ENCODE measurements around the gene TICAM1.
"Not testable (repeated sequence)": the region's sequence is repeated elsewhere in the genome, so short reads cannot be mapped to it uniquely, and the experiment has no call there.

TICAM1 gene

DNA sequence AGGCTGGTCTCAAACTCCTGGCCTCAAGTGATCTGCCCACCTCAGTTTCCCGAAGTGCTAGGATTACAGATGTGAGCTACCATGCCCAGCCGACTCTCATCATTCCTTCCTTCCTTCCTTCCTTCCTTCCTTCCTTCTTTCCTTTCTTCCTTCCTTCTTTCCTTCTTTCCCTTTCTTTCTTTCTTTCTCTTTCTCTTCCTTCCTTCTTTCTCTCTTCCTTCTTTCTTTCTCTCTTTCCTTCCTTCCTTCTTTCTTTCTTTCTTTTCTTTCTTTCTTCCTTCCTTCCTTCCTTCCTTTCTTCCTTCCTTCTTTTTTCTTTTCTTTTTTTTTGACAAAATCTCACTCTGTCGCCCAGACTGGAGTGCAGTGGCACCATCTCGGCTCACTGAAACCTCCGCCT lies 53.4 kb downstream of the TICAM1 start:
- H3K27ac ChIP-seq (ENCODE audit: low read length); H3K9me3 ChIP-seq (ENCODE audit: control insufficient read depth in 1 of 2, low read length in 2 of 2); H3K4me3 ChIP-seq (ENCODE audit: low read depth in 1 of 2, low read length in 2 of 2): not testable (repeated sequence)

GRCh38 chr19:4776436-4777211 lies 54.9 kb downstream of the TICAM1 start:
- H3K36me3 ChIP-seq (ENCODE audit: control insufficient read depth in 1 of 2, insufficient read depth in 2 of 2, low read length in 2 of 2), result no peaks in the 10 kb centered on the region
- no peaks in the 10 kb centered on the region for H3K27me3 ChIP-seq (ENCODE audit: low read depth, low read length)

More for the DNA sequence above, 53.4 kb downstream of the TICAM1 start:
- not testable (repeated sequence) for H3K36me3 ChIP-seq (ENCODE audit: control insufficient read depth in 1 of 2, insufficient read depth in 2 of 2, low read length in 2 of 2); H3K27me3 ChIP-seq (ENCODE audit: low read depth, low read length); H3K4me1 ChIP-seq (ENCODE audit: control insufficient read depth in 1 of 2, insufficient read depth in 2 of 2, low read length in 2 of 2)

DNA sequence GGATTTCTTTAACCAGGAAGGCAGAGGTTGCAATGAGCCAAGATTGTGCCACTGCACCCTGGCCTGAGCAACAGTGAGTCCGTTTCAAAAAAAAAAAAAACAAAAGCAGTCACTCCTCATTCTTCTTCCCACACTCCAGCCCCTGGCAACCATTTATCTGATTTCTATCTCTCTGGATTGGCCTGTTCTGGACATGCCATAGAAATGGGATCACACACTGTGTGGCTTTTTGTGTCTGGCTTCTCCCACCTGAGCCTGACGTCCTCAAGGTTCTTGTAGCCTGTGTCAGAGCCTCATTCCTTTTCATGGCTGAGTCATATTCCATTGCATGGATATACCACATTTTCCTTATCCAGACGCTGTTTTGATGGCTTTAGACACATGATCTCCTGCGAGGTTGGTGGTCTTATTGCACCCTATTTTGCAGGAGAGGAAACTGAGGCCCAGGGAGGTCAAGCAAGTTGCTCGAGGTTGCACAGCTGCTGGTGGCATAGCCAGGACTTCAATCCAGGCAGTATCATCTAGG lies 55.8 kb downstream of the TICAM1 start:
- Histone ChIP-seq H3K4me1 (ENCODE audit: control insufficient read depth in 1 of 2, insufficient read depth in 2 of 2, low read length in 2 of 2) (no peaks in the 10 kb centered on the region), H3K36me3 (ENCODE audit: control insufficient read depth in 1 of 2, insufficient read depth in 2 of 2, low read length in 2 of 2) (no peaks in the 10 kb centered on the region), H3K27ac (ENCODE audit: low read length) (no peak overlapping the region), H3K4me3 (ENCODE audit: low read depth in 1 of 2, low read length in 2 of 2) (no peak overlapping the region), H3K9me3 (ENCODE audit: control insufficient read depth in 1 of 2, low read length in 2 of 2) (no peaks in the 10 kb centered on the region), H3K27me3 (ENCODE audit: low read depth, low read length) (no peaks in the 10 kb centered on the region)

More at GRCh38 chr19:4776436-4777211, 54.9 kb downstream of the TICAM1 start:
- no peaks in the 10 kb centered on the region for H3K9me3 ChIP-seq (ENCODE audit: control insufficient read depth in 1 of 2, low read length in 2 of 2)
- H3K27ac ChIP-seq (ENCODE audit: low read length), result no peak overlapping the region
- H3K4me1 ChIP-seq (ENCODE audit: control insufficient read depth in 1 of 2, insufficient read depth in 2 of 2, low read length in 2 of 2), result no peaks in the 10 kb centered on the region
- no peak overlapping the region for H3K4me3 ChIP-seq (ENCODE audit: low read depth in 1 of 2, low read length in 2 of 2)

- H3K4me3 ChIP-seq (ENCODE audit: low read depth in 1 of 2, low read length in 2 of 2), result no peak overlapping the region
- no peaks in the 10 kb centered on the region for H3K9me3 ChIP-seq (ENCODE audit: control insufficient read depth in 1 of 2, low read length in 2 of 2)
- no peaks in the 10 kb centered on the region for H3K36me3 ChIP-seq (ENCODE audit: control insufficient read depth in 1 of 2, insufficient read depth in 2 of 2, low read length in 2 of 2)
- H3K4me1 ChIP-seq (ENCODE audit: control insufficient read depth in 1 of 2, insufficient read depth in 2 of 2, low read length in 2 of 2), result no peaks in the 10 kb centered on the region
- H3K27ac ChIP-seq (ENCODE audit: low read length), result no peak overlapping the region
- H3K27me3 ChIP-seq (ENCODE audit: low read depth, low read length), result no peaks in the 10 kb centered on the region
These were observed 57.4 kb downstream of the TICAM1 start for GRCh38 chr19:4774136-4774535.

DNA sequence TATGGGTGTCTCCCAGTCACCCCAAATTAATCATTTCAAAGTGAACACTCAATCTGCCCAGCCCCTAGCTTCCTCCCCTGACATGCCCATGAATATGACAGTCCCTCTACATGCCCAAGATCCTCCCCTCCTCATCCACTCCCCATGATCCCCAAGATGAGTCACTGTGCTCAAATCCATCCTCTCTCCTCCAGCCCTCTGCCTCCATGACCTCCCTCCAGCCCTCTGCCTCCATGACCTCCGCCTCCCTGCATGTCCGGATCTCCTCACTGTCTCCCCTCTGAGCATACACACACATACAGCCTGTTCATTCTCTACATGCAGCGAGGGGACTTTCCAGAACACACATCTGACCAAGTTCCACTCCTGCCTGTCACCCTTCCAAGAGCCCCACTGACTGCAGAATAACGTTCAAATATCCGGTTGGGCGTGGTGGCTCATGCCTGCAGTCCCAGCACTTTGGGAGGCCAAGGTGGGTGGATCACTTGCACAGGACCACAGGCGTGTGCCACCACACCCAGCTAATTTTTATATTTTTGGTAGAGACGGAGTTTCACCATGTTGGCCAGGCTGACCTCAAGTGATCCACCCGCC lies 58.4 kb downstream of the TICAM1 start:
- Histone ChIP-seq H3K4me1 (ENCODE audit: control insufficient read depth in 1 of 2, insufficient read depth in 2 of 2, low read length in 2 of 2) (no peaks in the 10 kb centered on the region), H3K4me3 (ENCODE audit: low read depth in 1 of 2, low read length in 2 of 2) (no peak overlapping the region), H3K9me3 (ENCODE audit: control insufficient read depth in 1 of 2, low read length in 2 of 2) (no peaks in the 10 kb centered on the region), H3K27ac (ENCODE audit: low read length) (no peak overlapping the region), H3K36me3 (ENCODE audit: control insufficient read depth in 1 of 2, insufficient read depth in 2 of 2, low read length in 2 of 2) (no peaks in the 10 kb centered on the region), H3K27me3 (ENCODE audit: low read depth, low read length) (no peaks in the 10 kb centered on the region)

DNA sequence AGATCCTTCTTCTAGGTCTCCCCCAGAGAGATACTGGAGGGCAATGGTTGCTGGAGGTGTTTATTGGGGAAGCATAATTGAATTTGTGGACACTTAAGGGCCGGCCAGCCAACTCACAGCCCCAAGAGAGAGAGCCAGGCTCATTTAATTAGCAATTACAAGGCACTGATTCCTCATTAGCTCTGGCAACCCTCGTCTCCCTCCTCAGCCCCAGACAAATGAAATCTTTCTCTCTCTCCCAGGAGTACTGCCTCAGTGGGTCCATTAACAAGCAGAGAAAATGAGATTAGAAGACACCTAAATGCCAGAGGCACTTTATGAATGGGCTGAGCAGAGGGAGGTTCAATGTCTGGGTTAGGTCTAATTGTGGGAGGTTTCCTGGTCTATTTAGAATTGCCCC lies 58.9 kb downstream of the TICAM1 start:
- H3K27me3 ChIP-seq (ENCODE audit: low read depth, low read length), result no peaks in the 10 kb centered on the region
- H3K9me3 ChIP-seq (ENCODE audit: control insufficient read depth in 1 of 2, low read length in 2 of 2), result no peaks in the 10 kb centered on the region
- no peak overlapping the region for H3K27ac ChIP-seq (ENCODE audit: low read length)
- no peak overlapping the region for H3K4me3 ChIP-seq (ENCODE audit: low read depth in 1 of 2, low read length in 2 of 2)
- H3K36me3 ChIP-seq (ENCODE audit: control insufficient read depth in 1 of 2, insufficient read depth in 2 of 2, low read length in 2 of 2), result no peaks in the 10 kb centered on the region
- H3K4me1 ChIP-seq (ENCODE audit: control insufficient read depth in 1 of 2, insufficient read depth in 2 of 2, low read length in 2 of 2), result no peaks in the 10 kb centered on the region

DNA sequence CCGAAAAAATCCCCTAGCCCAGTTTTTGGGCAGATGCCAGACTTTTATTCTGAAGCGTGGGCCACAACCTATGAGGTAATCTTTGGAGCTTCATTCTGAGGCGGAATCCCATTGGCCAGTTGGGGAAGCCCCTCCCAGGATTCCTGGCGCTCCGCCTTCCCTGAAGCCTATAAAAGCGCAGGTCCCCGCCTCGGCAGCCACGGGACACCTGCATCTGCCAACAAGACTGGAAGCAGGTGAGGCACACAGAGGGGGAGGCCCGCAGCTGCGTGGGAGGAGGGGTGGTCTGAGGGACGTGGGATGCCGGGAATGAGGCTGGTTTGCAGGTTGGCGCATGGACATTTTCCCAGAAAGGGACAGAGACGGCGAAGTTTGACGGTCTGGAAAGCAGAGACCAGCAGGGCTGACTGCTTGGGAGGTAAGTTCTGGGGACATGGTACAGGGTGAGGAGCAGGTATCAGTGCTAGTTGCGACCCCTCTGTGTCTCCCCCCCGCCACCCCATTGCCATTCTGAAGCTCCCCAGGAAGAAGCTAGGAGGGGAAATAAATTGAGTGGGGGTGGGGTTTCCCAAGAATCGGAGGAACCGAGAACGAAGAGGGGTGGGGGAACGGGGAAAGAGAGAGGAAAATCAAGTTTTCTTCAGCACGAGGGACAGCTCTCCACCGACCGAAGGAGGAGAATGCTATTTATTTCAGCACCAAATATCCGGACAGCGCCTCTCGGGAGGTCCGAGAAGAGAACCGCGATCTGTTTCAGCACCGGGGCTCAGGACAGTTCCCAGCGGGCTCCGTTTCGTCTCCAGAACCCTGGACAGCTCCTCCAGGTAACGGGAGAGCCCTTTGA lies 62.4 kb downstream of the TICAM1 start:
- no peak overlapping the region for H3K4me3 ChIP-seq (ENCODE audit: low read depth in 1 of 2, low read length in 2 of 2)
- no peaks in the 10 kb centered on the region for H3K9me3 ChIP-seq (ENCODE audit: control insufficient read depth in 1 of 2, low read length in 2 of 2)
- H3K4me1 ChIP-seq (ENCODE audit: control insufficient read depth in 1 of 2, insufficient read depth in 2 of 2, low read length in 2 of 2), result no peaks in the 10 kb centered on the region
- H3K36me3 ChIP-seq (ENCODE audit: control insufficient read depth in 1 of 2, insufficient read depth in 2 of 2, low read length in 2 of 2), result no peaks in the 10 kb centered on the region
- no peak overlapping the region for H3K27ac ChIP-seq (ENCODE audit: low read length)
- no peaks in the 10 kb centered on the region for H3K27me3 ChIP-seq (ENCODE audit: low read depth, low read length)
